DOHH2 (cell line): ENCODE data around the gene FIBP.

ENCODE experiments used
- H3F3A ChIP-seq: fragments of 200-600 bp; sonication (generic), shearing (Covaris generic); 2 replicates; pipeline ENCODE4 v1.6.0; 2016; ENCODE audit warnings: antibody characterized with exemption, mild to moderate bottlenecking; ENCODE audit not compliant: control insufficient read depth, insufficient read depth
- H3K27ac ChIP-seq: fragments of 200-600 bp; sonication (generic); 2 replicates; pipeline ENCODE4 v1.5.1; 2014; ENCODE audit warnings: low read depth, mild to moderate bottlenecking, low read length, moderate library complexity
- H3K27me3 ChIP-seq: fragments of 200-600 bp; sonication (generic); 2 replicates; pipeline ENCODE4 v1.6.1; 2014; ENCODE audit warnings: mild to moderate bottlenecking, low read length, mixed read lengths; ENCODE audit not compliant: control insufficient read depth
- H3K36me3 ChIP-seq: fragments of 200-600 bp; sonication (generic); 2 replicates; pipeline ENCODE4 v1.6.1; 2014; ENCODE audit warnings: mild to moderate bottlenecking, low read length, moderate library complexity, mixed read lengths; ENCODE audit not compliant: control insufficient read depth
- H3K4me1 ChIP-seq: fragments of 200-600 bp; sonication (generic); 2 replicates; pipeline ENCODE4 v1.6.1; 2014; ENCODE audit warnings: mild to moderate bottlenecking, low read length, mixed read lengths; ENCODE audit not compliant: control insufficient read depth
- H3K4me2 ChIP-seq: fragments of 200-600 bp; sonication (generic); 2 replicates; pipeline ENCODE4 v1.6.0; 2014; ENCODE audit warnings: mild to moderate bottlenecking, low read length, moderate library complexity
- H3K4me3 ChIP-seq: fragments of 200-600 bp; sonication (generic); 2 replicates; pipeline ENCODE4 v1.5.1; 2014; ENCODE audit warnings: mild to moderate bottlenecking, low read length, mixed read lengths
- H3K79me2 ChIP-seq: fragments of 200-600 bp; sonication (generic); 2 replicates; pipeline ENCODE4 v1.6.1; 2014; ENCODE audit warnings: mild to moderate bottlenecking, low read length, mixed read lengths; ENCODE audit not compliant: control insufficient read depth
- H3K9me2 ChIP-seq: fragments of 200-600 bp; sonication (generic); replicated peaks from 2 replicates; pipeline ENCODE4 v1.6.1; 2014; ENCODE audit warnings: mild to moderate bottlenecking, low read length, mixed read lengths; ENCODE audit not compliant: control insufficient read depth
- H3K9me3 ChIP-seq: fragments of 200-600 bp; sonication (generic); 2 replicates; pipeline ENCODE4 v1.6.1; 2014; ENCODE audit warnings: antibody characterized with exemption, low read length, mixed read lengths; ENCODE audit not compliant: control insufficient read depth, insufficient read depth
- H4K20me1 ChIP-seq: fragments of 200-600 bp; sonication (generic); 2 replicates; pipeline ENCODE4 v1.6.0; 2014; ENCODE audit warnings: low read depth, mild to moderate bottlenecking, antibody characterized with exemption, low read length, moderate library complexity; ENCODE audit not compliant: control insufficient read depth, insufficient read depth
- EZH2phosphoT487 ChIP-seq: fragments of 200-600 bp; sonication (generic); IDR thresholded peaks from 2 replicates; pipeline ENCODE4 v1.6.1; 2017; ENCODE audit warnings: borderline replicate concordance, mild to moderate bottlenecking, antibody characterized with exemption, low read length, moderate library complexity, mixed read lengths
- TF ChIP-seq, protein P1 (sequence below): fragments of 200-600 bp; sonication (generic); IDR thresholded peaks from one replicate; pipeline ENCODE4 v1.5.1; 2014; ENCODE audit warnings: antibody characterized with exemption, mild to moderate bottlenecking, low read depth, low read length; ENCODE audit not compliant: poor library complexity, severe bottlenecking

FIBP gene

DNA sequence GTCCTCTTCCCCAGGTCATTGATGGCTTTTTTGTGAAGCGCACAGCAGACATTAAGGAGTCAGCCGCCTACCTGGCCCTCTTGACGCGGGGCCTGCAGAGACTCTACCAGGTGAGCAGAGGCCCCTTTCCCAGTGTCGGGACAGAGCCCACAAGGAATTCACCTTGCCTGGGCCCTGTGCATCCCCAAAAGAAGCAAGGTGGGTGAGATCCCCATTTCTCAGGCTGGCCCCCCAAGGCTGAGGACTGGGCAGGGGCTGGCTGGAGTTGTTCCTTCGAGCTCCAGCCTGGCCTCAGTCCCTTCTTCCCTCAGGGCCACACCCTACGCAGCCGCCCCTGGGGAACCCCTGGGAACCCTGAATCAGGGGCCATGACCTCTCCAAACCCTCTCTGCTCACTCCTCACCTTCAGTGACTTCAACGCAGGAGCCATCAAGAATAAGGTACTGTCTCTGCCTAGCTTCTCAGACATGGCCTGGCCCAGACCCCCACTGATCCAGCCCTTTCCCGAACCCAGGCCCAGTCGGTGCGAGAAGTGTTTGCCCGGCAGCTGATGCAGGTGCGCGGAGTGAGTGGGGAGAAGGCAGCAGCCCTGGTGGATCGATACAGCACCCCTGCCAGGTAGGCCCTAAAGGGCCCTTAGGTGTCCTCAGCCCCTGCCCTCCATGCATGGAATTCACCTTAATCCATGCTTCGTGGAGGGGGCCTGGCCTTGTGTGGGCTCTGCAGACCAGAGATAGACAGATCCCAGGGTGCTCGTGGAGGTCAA is 23.4 kb downstream of the FIBP start:
- no peaks in the 10 kb centered on the region for H3K9me3 ChIP-seq
- H3K36me3 ChIP-seq, result peaks cover 63% of the 10 kb centered on the region
- no peak overlapping the region for H3K4me3 ChIP-seq
- H3F3A ChIP-seq, result peaks cover 12% of the 10 kb centered on the region; the same call in 1 of the 2 replicates
- peaks cover 19% of the 10 kb centered on the region for H3K4me1 ChIP-seq
- no peak for TF ChIP-seq EZH2phosphoT487
- no peaks in the 10 kb centered on the region for H3K9me2 ChIP-seq
- H3K27me3 ChIP-seq, result no peaks in the 10 kb centered on the region; the same call in 1 of the 2 replicates
- no peaks in the 10 kb centered on the region; the same call in 1 of the 2 replicates for H4K20me1 ChIP-seq
- H3K27ac ChIP-seq, result no peak overlapping the region
- peaks cover 22% of the 10 kb centered on the region for H3K79me2 ChIP-seq
- no peak overlapping the region for H3K4me2 ChIP-seq

DNA sequence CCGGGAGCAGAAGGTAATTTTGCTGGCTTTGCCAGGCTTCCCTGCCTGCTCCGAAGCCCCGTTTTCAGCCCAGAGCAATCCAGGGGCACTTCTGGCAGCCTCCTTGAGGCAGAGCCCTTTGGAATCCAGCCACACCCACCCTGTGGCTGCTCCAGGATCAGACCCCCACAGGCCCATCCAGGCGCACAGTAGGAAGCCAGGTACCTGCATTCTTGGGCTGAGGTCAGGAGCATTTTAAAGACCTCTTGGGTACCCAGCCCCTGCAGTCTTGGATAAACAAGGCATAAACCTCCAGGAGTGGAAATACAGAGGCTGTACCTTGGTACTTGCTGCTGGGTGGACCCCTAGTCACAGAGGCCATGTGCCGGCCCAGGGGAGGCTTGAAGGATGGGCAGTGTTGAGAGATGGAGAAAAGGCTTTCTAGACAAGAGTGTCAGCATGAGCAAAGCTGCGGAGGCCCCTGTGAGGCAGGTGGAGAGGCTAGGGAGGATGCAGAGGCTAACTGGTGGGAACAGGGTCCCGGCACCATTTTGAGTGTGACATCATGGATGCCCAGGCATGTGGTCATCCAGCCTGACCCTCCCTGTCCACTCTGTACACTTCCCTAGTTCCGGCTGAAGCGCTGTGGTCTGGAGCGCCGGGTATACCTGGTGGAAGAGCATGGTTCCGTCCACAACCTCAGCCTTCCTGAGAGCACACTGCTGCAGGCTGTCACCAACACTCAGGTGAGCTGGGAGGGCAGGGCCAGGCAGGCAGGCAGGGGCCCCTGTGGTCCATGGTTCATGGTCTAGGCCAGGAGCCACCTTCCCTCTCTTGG is 24.2 kb downstream of the FIBP start:
- Histone ChIP-seq H3K27me3 (no peaks in the 10 kb centered on the region), H3K9me3 (no peaks in the 10 kb centered on the region), H3K4me3 (no peak overlapping the region), H3K9me2 (no peaks in the 10 kb centered on the region), H4K20me1 (no peaks in the 10 kb centered on the region; the same call in 1 of the 2 replicates), H3K79me2 (peaks cover 22% of the 10 kb centered on the region), H3K4me2 (no peak overlapping the region), H3F3A (peaks cover 9% of the 10 kb centered on the region; the same call in 1 of the 2 replicates), H3K36me3 (peaks cover 63% of the 10 kb centered on the region), H3K27ac (no peak overlapping the region), H3K4me1 (peaks cover 23% of the 10 kb centered on the region)
- TF ChIP-seq EZH2phosphoT487, result no peak
- TF ChIP-seq, protein P1, sequence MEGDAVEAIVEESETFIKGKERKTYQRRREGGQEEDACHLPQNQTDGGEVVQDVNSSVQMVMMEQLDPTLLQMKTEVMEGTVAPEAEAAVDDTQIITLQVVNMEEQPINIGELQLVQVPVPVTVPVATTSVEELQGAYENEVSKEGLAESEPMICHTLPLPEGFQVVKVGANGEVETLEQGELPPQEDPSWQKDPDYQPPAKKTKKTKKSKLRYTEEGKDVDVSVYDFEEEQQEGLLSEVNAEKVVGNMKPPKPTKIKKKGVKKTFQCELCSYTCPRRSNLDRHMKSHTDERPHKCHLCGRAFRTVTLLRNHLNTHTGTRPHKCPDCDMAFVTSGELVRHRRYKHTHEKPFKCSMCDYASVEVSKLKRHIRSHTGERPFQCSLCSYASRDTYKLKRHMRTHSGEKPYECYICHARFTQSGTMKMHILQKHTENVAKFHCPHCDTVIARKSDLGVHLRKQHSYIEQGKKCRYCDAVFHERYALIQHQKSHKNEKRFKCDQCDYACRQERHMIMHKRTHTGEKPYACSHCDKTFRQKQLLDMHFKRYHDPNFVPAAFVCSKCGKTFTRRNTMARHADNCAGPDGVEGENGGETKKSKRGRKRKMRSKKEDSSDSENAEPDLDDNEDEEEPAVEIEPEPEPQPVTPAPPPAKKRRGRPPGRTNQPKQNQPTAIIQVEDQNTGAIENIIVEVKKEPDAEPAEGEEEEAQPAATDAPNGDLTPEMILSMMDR, result no peak

DNA sequence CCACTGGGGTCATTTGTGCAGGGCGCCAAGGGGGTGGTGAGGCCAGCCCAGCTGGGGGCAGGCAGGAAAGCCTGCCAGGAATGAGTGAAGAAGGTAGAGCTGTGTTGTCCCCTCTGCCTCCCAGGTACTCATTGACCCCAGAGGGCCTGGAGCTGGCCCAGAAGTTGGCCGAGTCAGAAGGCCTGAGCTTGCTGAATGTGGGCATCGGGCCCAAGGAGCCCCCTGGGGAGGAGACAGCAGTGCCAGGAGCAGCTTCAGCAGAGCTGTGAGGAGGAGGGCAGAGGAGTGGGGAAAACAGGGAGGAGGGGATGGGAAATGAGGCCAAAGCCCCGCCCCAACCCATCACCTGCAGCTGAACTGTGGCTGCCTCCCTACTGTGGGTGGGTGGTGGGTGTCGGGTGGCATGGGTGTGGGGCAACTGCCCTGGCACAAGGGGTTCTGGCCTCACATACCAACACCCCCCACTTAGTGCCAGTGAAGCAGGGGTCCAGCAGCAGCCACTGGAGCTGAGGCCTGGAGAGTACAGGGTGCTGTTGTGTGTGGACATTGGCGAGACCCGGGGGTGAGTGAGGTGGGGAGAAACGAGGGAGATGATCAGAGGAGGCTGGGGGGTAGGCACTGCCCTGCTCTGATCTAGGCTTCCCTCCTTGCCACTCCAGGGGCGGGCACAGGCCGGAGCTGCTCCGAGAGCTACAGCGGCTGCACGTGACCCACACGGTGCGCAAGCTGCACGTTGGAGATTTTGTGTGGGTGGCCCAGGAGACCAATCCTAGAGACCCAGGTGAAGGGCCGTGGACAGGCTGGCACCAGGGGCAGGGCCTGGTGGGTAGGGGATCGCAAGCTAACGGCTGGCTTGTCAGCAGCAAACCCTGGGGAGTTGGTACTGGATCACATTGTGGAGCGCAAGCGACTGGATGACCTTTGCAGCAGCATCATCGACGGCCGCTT is 25.1 kb downstream of the FIBP start:
- TF ChIP-seq EZH2phosphoT487, result no peak
- TF ChIP-seq, protein P1, result no peak
- peaks cover 13% of the 10 kb centered on the region for H3F3A ChIP-seq
- H3K9me2 ChIP-seq, result no peaks in the 10 kb centered on the region
- H3K79me2 ChIP-seq, result peaks cover 22% of the 10 kb centered on the region
- H3K27me3 ChIP-seq, result no peaks in the 10 kb centered on the region
- peaks cover 63% of the 10 kb centered on the region for H3K36me3 ChIP-seq
- H3K4me2 ChIP-seq, result no peak overlapping the region
- no peaks in the 10 kb centered on the region for H3K9me3 ChIP-seq
- H3K4me3 ChIP-seq, result no peak overlapping the region
- no peak overlapping the region for H3K27ac ChIP-seq
- peaks cover 29% of the 10 kb centered on the region for H3K4me1 ChIP-seq
- no peaks in the 10 kb centered on the region; the same call in 1 of the 2 replicates for H4K20me1 ChIP-seq
